ENCODE measurements around the gene DACT2. TPM values are rescaled to one million over a fixed set of nuclear protein-coding genes. Genes with fewer than 3 reads are reported as not detected.

DACT2 gene
- total and polyA plus RNA-seq, 12 donors = 0.09 to 1.5 (median 0.65) TPM

- no peak overlapping the region for H3K4me3 ChIP-seq
- DNase-seq = no peak
- H3K27me3 ChIP-seq = peaks cover 0 to 30% (median 2%) of the 10 kb centered on the region in 7 donors
- H3K36me3 ChIP-seq = no peaks in the 10 kb centered on the region
- intact Hi-C loops (cut with DNase I) = no loop called here
- WGBS, 2 donors = 71 to 73% methylated on average over 12 of the region's 12 CpGs
- no peak overlapping the region for H3K27ac ChIP-seq
- peaks cover 0 to 9% (median 0%) of the 10 kb centered on the region in 11 donors for H3K9me3 ChIP-seq
- ATAC-seq = peak in 2 of 8 donors; percentile 23 to 51
- TF ChIP-seq CTCF (IDR thresholded peaks at IDR 0.05) = no peak
- no peaks in the 10 kb centered on the region for H3K4me1 ChIP-seq
These were observed 33.5 kb downstream of the DACT2 start for GRCh38 chr6:168286116-168286515.

DNA sequence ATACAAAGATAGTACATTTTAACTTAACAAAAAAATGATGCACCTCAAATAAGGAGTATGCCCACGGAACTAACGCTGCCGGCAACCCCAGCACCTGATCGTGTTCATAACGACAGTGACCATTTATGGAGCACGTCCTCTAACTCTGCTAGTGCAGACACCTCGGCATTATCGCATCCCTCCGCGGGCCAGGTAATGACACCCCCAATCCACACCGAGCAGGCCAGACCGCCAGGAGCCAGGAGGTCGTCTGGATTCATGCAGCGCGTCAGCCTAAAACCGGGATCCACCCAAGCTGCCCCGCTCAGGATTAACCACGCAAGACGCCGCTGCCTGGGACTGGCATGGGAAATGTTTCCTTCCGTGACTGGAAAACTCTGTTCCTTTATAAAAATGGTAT, 34.1 kb downstream of the DACT2 start:
- Histone ChIP-seq H3K4me3 (no peak overlapping the region), H3K27me3 (peaks cover 0 to 34% (median 9%) of the 10 kb centered on the region in 7 donors), H3K4me1 (no peaks in the 10 kb centered on the region), H3K9me3 (peaks cover 0 to 9% (median 0%) of the 10 kb centered on the region in 11 donors), H3K36me3 (no peaks in the 10 kb centered on the region), H3K27ac (no peak overlapping the region)
- ATAC-seq (no peak), DNase-seq (no peak)
- no peak for TF ChIP-seq CTCF (IDR thresholded peaks at IDR 0.05)
- intact Hi-C loops (cut with DNase I) = no loop called here
- 95 to 96% methylated on average over 21 of the region's 21 CpGs for WGBS, 2 donors

DNA sequence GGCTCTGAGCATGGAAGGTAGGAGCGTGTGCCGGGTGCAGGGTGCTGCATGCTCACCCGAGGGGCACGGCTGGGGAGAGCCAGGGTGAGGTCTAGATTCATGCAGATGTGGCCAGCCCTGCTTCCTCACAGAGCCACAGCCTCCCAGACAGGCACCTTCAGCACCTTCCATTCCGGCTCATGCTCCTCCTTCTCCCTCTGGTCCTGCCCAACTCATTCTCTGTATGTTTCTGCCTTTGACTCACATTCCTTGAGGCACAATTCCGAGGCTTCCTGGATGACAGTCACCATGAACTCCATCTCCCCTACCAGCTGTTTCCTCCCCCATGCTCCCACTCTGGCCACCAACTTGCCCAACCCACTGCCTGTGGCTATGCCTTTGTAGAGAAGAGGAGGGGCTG, 35.4 kb downstream of the DACT2 start:
- ATAC-seq = no peak
- no peak overlapping the region for H3K4me3 ChIP-seq
- no peak for TF ChIP-seq CTCF (IDR thresholded peaks at IDR 0.05)
- H3K27ac ChIP-seq = no peak overlapping the region
- no peaks in the 10 kb centered on the region for H3K4me1 ChIP-seq
- no peaks in the 10 kb centered on the region for H3K36me3 ChIP-seq
- DNase-seq = no peak
- 79 to 90% methylated on average over 5 to 6 of the region's 6 CpGs for WGBS, 2 donors
- H3K27me3 ChIP-seq = peaks cover 0 to 47% (median 21%) of the 10 kb centered on the region in 7 donors
- intact Hi-C loops (cut with DNase I) = no loop called here
- peaks cover 0 to 2% (median 0%) of the 10 kb centered on the region in 11 donors for H3K9me3 ChIP-seq

GRCh38 chr6:168283686-168284025, 35.9 kb downstream of the DACT2 start:
- no peak for DNase-seq
- no peaks in the 10 kb centered on the region for H3K9me3 ChIP-seq
- H3K27me3 ChIP-seq = peaks cover 0 to 52% (median 25%) of the 10 kb centered on the region in 7 donors
- no peak overlapping the region for H3K4me3 ChIP-seq
- no peak for TF ChIP-seq CTCF (IDR thresholded peaks at IDR 0.05)
- 95 to 97% methylated on average over 14 of the region's 14 CpGs for WGBS, 2 donors
- H3K36me3 ChIP-seq = no peaks in the 10 kb centered on the region
- H3K4me1 ChIP-seq = no peaks in the 10 kb centered on the region
- intact Hi-C loops (cut with DNase I) = no loop called here
- ATAC-seq = no peak
- no peak overlapping the region for H3K27ac ChIP-seq
